Superior temporal gyrus (tissue), 1 donor: ENCODE results near the gene CTNNA1.
A peak's percentile ranks its signal among the peaks of the same experiment; 100 is the strongest.

Source experiments
- DNase-seq: peaks from one replicate; pipeline ENCODE4 v3.0.0-alpha.2; 2016; ENCODE audit errors: extremely low spot score

CTNNA1 gene

GRCh38 chr5:138850865-138851435 is 97.7 kb downstream of the CTNNA1 start:
- no peak for DNase-seq

- no peak for DNase-seq
Measured at GRCh38 chr5:138853132-138853531, 99.9 kb downstream of the CTNNA1 start.

- no peak for DNase-seq
Measured at GRCh38 chr5:138867011-138867410, 113.8 kb downstream of the CTNNA1 start.

- DNase-seq, result no peak
Measured at GRCh38 chr5:138869038-138869437, 115.8 kb downstream of the CTNNA1 start.

- peak; percentile 78 for DNase-seq
Measured at GRCh38 chr5:138869763-138870500, 116.7 kb downstream of the CTNNA1 start.

GRCh38 chr5:138870611-138871010 is 117.4 kb downstream of the CTNNA1 start:
- DNase-seq, result peak; percentile 79

GRCh38 chr5:138872841-138873465 is 119.7 kb downstream of the CTNNA1 start:
- peak; percentile 64 for DNase-seq

GRCh38 chr5:138873466-138874221 is 120.4 kb downstream of the CTNNA1 start:
- peak; percentile 71 for DNase-seq

- DNase-seq, result peak; percentile 85
Measured at GRCh38 chr5:138874241-138874640, 121.0 kb downstream of the CTNNA1 start.

GRCh38 chr5:138874771-138875551 is 121.7 kb downstream of the CTNNA1 start, which contains the start of gene LRRTM2:
TSS of gene LRRTM2 (minus strand) at chr5:138875335. CDS start at chr5:138874911, 424 bp downstream.
- peak; percentile 97 for DNase-seq

GRCh38 chr5:138875552-138875875 is 122.3 kb downstream of the CTNNA1 start:
- no peak for DNase-seq

- no peak for DNase-seq
Measured at GRCh38 chr5:138875946-138876345, 122.7 kb downstream of the CTNNA1 start.

GRCh38 chr5:138876811-138877210 is 123.6 kb downstream of the CTNNA1 start:
- no peak for DNase-seq

- DNase-seq, result no peak
Measured at GRCh38 chr5:138878437-138879235, 125.4 kb downstream of the CTNNA1 start.

GRCh38 chr5:138883211-138883610 is 130.0 kb downstream of the CTNNA1 start:
- no peak for DNase-seq

- no peak for DNase-seq
Measured at GRCh38 chr5:138884094-138884493, 130.9 kb downstream of the CTNNA1 start.

- no peak for DNase-seq
Measured at GRCh38 chr5:138884554-138884953, 131.3 kb downstream of the CTNNA1 start.

GRCh38 chr5:138889994-138890393 is 136.8 kb downstream of the CTNNA1 start:
- no peak for DNase-seq

GRCh38 chr5:138890644-138891043 is 137.4 kb downstream of the CTNNA1 start:
- DNase-seq, result no peak

GRCh38 chr5:138895918-138896317 is 142.7 kb downstream of the CTNNA1 start:
- no peak for DNase-seq

GRCh38 chr5:138898299-138898698 is 145.1 kb downstream of the CTNNA1 start:
- no peak for DNase-seq
